ENCODE measurements around the gene TBC1D22A.

TBC1D22A gene

DNA sequence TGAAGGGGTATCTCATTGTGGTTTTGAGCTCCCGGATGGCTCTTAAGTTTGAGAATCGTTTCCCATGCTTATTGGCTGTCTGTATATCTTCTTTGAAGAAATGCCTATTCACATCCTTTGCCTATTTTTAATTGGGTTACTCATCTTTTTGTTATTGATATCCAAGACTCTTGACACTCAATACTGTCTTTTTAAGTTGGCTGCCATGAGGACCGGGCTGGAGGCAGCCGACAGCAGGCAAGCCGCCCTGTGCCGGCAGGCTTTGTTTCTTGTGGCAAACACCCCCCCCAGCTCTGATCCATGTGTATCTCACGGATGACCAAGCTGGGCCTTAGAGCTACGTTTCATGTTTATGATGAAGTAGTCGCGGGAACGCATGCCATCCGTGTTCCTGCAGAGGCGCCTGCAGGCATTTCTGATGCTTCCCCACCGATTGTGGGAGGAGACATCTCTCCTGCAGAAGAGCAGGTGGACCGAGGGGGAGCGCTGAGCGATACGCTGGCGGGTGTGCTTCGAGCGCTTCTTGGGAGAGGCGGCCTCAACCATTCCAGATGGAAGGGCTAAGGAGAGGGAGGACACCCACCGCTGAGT, 95.8 kb downstream of the TBC1D22A start:
- no peak overlapping the region for H3K27ac ChIP-seq
- no peaks in the 10 kb centered on the region for H3K79me2 ChIP-seq (ENCODE audit: insufficient read depth, low read depth)
- H3K27me3 ChIP-seq (ENCODE audit: insufficient read depth, low read depth) = no peaks in the 10 kb centered on the region
- no peak overlapping the region for H3K4me2 ChIP-seq
- H4K20me1 ChIP-seq (ENCODE audit: insufficient read depth) = no peaks in the 10 kb centered on the region
- no peak overlapping the region for H3K4me3 ChIP-seq (IDR thresholded peaks at IDR 0.05; ENCODE audit: insufficient read depth, low read depth, low read length)
- H3K4me1 ChIP-seq (ENCODE audit: low read depth, poor library complexity, severe bottlenecking) = no peaks in the 10 kb centered on the region
- TF ChIP-seq, protein P1, sequence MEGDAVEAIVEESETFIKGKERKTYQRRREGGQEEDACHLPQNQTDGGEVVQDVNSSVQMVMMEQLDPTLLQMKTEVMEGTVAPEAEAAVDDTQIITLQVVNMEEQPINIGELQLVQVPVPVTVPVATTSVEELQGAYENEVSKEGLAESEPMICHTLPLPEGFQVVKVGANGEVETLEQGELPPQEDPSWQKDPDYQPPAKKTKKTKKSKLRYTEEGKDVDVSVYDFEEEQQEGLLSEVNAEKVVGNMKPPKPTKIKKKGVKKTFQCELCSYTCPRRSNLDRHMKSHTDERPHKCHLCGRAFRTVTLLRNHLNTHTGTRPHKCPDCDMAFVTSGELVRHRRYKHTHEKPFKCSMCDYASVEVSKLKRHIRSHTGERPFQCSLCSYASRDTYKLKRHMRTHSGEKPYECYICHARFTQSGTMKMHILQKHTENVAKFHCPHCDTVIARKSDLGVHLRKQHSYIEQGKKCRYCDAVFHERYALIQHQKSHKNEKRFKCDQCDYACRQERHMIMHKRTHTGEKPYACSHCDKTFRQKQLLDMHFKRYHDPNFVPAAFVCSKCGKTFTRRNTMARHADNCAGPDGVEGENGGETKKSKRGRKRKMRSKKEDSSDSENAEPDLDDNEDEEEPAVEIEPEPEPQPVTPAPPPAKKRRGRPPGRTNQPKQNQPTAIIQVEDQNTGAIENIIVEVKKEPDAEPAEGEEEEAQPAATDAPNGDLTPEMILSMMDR (conservative IDR thresholded peaks at IDR 0.05; ENCODE audit: low read depth, low read length) = no peak
- no peak overlapping the region for H3K9ac ChIP-seq
- no peak overlapping the region for H2AFZ ChIP-seq (ENCODE audit: low read depth)
- no peaks in the 10 kb centered on the region for H3K36me3 ChIP-seq (ENCODE audit: insufficient read depth)

DNA sequence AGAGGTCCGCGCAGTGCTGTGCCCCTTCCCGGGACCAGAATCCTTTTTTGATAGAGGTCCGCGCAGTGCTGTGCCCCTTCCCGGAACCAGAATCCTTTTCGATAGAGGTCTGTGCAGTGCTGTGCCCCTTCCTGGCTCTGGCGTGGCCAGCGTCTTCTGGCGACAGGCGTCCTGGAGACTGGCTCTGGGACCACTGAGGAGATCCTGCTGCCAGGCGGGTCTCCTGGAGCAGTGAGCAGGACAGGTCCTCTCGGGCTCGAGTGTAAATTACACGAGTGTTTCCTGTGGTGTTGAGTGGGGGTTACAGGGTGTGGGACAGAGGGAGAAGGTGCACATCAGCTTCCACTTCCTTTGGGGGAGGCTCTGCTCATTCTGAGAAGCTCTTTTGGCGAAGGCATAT, 98.1 kb downstream of the TBC1D22A start:
- Histone ChIP-seq H3K9ac (no peak overlapping the region), H3K27ac (no peak overlapping the region), H3K36me3 (ENCODE audit: insufficient read depth) (no peaks in the 10 kb centered on the region), H3K4me3 (IDR thresholded peaks at IDR 0.05; ENCODE audit: insufficient read depth, low read depth, low read length) (no peak overlapping the region), H4K20me1 (ENCODE audit: insufficient read depth) (no peaks in the 10 kb centered on the region), H3K4me1 (ENCODE audit: low read depth, poor library complexity, severe bottlenecking) (no peaks in the 10 kb centered on the region), H2AFZ (ENCODE audit: low read depth) (no peak overlapping the region), H3K79me2 (ENCODE audit: insufficient read depth, low read depth) (no peaks in the 10 kb centered on the region), H3K4me2 (no peak overlapping the region), H3K27me3 (ENCODE audit: insufficient read depth, low read depth) (no peaks in the 10 kb centered on the region)
- TF ChIP-seq, protein P1 (conservative IDR thresholded peaks at IDR 0.05; ENCODE audit: low read depth, low read length) = no peak

DNA sequence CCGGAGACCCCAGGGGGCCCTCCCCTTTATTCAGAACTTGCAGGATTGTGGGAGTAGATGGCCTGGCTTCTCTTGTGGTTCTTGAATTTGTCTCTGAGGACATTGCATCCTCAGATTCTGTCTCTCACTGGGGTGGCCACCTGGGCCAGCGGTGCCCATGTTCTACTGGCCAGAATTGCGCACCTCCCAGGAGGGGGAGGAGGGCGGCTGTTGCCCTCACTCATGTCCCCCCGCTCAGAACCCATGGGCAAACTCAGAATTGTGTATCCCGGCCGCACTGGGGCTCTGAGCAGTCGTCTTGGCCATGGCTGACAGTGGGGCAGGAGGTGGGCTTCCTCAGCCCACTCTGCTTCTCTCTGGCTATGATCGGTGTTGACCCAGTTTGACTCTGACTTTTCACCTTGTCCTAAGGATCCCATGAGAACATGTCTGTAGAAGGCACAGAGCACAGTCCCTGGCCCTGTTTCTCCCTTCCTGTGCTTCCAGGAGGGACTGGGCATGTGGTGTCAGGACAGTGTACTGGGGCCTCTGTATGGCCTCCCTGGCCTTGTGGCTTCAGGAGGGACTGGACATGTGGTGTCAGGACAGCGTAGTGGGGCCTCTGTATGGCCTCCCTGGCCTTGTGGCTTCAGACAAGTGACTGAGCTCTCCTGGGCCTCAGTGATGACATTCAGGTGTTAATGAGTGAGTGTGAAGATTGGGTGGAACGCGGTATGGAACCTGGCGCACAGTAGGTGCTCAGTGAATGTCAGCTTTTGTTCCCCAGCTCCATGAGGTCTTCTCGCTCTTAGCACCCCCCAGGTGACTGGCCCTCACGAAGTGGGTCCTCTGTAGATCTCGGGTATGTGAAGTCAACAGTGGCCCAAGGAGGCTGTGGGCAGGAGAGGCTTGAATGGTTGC, 99.3 kb downstream of the TBC1D22A start:
- Histone ChIP-seq H3K79me2 (ENCODE audit: insufficient read depth, low read depth) (no peaks in the 10 kb centered on the region), H3K4me1 (ENCODE audit: low read depth, poor library complexity, severe bottlenecking) (no peaks in the 10 kb centered on the region), H3K27me3 (ENCODE audit: insufficient read depth, low read depth) (no peaks in the 10 kb centered on the region), H2AFZ (ENCODE audit: low read depth) (no peak overlapping the region), H3K4me3 (IDR thresholded peaks at IDR 0.05; ENCODE audit: insufficient read depth, low read depth, low read length) (no peak overlapping the region), H4K20me1 (ENCODE audit: insufficient read depth) (no peaks in the 10 kb centered on the region), H3K27ac (no peak overlapping the region), H3K4me2 (no peak overlapping the region), H3K36me3 (ENCODE audit: insufficient read depth) (no peaks in the 10 kb centered on the region), H3K9ac (no peak overlapping the region)
- TF ChIP-seq, protein P1 (conservative IDR thresholded peaks at IDR 0.05; ENCODE audit: low read depth, low read length) = no peak

DNA sequence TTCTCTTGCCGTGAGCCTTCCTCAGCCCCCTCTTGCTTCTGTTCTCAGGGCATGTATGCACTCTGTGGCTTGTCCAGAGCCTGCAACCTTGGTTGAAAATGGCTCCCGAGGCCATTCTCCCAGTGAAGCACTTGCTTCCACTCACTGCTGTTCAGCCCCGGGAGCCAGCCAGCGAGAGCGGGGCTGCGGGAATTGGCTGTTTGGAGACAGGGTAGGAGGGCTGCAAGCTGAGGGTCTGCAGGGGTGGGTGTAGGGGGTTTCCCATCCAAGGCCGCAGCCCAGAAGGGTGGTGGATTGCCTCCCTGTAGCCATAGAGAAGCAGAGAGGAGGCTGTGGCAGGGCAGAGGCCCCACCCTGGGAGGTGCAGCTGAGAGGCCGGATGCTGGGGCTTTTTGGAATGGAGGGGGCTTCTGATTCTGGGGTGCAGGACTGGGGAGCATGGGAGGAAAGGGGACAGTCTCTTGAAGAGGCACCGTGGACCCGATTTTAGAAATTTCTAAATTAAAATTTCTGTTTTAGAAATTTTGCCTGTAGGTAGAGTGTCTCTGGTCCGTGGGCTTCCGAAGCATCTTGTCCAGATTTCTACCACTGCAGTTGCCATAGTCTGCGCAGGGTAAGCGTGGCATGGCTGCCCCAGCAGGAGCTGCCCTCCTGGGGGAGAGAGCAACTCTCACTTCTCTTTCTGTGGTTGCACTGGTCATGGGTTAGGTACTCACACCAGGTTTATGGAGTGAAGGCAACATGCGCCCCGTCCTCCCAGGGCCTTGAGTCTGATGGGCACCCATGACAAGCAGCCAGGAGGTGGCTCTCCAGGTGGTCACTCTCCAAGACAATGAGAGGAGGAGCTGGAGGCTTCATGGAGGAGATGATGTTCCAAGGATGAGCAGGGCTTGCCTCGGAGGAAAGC, 100.2 kb downstream of the TBC1D22A start:
- H3K4me3 ChIP-seq (IDR thresholded peaks at IDR 0.05; ENCODE audit: insufficient read depth, low read depth, low read length) = no peak overlapping the region
- H3K27ac ChIP-seq = no peak overlapping the region
- H3K9ac ChIP-seq = no peak overlapping the region
- H4K20me1 ChIP-seq (ENCODE audit: insufficient read depth) = no peaks in the 10 kb centered on the region
- H3K4me1 ChIP-seq (ENCODE audit: low read depth, poor library complexity, severe bottlenecking) = no peaks in the 10 kb centered on the region
- TF ChIP-seq, protein P1 (conservative IDR thresholded peaks at IDR 0.05; ENCODE audit: low read depth, low read length) = no peak
- H3K27me3 ChIP-seq (ENCODE audit: insufficient read depth, low read depth) = no peaks in the 10 kb centered on the region
- H3K79me2 ChIP-seq (ENCODE audit: insufficient read depth, low read depth) = no peaks in the 10 kb centered on the region
- H2AFZ ChIP-seq (ENCODE audit: low read depth) = no peak overlapping the region
- no peak overlapping the region for H3K4me2 ChIP-seq
- no peaks in the 10 kb centered on the region for H3K36me3 ChIP-seq (ENCODE audit: insufficient read depth)
